GM19025 (cell line): ENCODE measurements around the gene C6orf120.

Source experiments
- ATAC-seq: cut with Tn5 transposase; IDR thresholded peaks from one replicate; pipeline ENCODE4 v1.9.1; 2021; ENCODE audit warnings: mild to moderate bottlenecking, low read depth, moderate library complexity; ENCODE audit not compliant: unreplicated experiment

Gene C6orf120

GRCh38 chr6:169723991-169724493 is 22.1 kb downstream of the C6orf120 start:
- ATAC-seq = peak; percentile 36

GRCh38 chr6:169724494-169725124 is 22.7 kb downstream of the C6orf120 start, which contains the start of gene PHF10:
Gene PHF10 (minus strand): TSS chr6:169724500. CDS start chr6:169723931, 569 bp downstream.
- ATAC-seq = peak; percentile 44

- no peak for ATAC-seq
Observed at GRCh38 chr6:169725125-169726048, 23.5 kb downstream of the C6orf120 start.

GRCh38 chr6:169726049-169726400 is 24.1 kb downstream of the C6orf120 start:
- ATAC-seq = no peak

- ATAC-seq = no peak
Observed at GRCh38 chr6:169726963-169727362, 25.0 kb downstream of the C6orf120 start.

- ATAC-seq = no peak
Observed at GRCh38 chr6:169729961-169730360, 28.0 kb downstream of the C6orf120 start.

GRCh38 chr6:169738204-169738975 is 36.5 kb downstream of the C6orf120 start:
- ATAC-seq = no peak

- no peak for ATAC-seq
Observed at GRCh38 chr6:169738976-169739529, 37.1 kb downstream of the C6orf120 start.

GRCh38 chr6:169741344-169741743 is 39.4 kb downstream of the C6orf120 start:
- no peak for ATAC-seq

GRCh38 chr6:169745405-169745804 is 43.5 kb downstream of the C6orf120 start:
- no peak for ATAC-seq

- ATAC-seq = no peak
Observed at GRCh38 chr6:169746556-169746955, 44.6 kb downstream of the C6orf120 start.

- ATAC-seq = peak; percentile 93
Observed at GRCh38 chr6:169751242-169752073, 49.5 kb downstream of the C6orf120 start, which contains the start of the genes DYNLT2 and ERMARD. Gene DYNLT2 (minus strand): TSS chr6:169751572. CDS start chr6:169751458, 114 bp downstream. Gene ERMARD (plus strand): TSS chr6:169751622. CDS start chr6:169751658, 36 bp downstream.

- no peak for ATAC-seq
Observed at GRCh38 chr6:169752074-169752623, 50.2 kb downstream of the C6orf120 start.
